Stimulated activated CD4-positive, alpha-beta T cell treated with anti-CD3 and anti-CD28 coated beads, Interleukin-12 subunit alpha, Interleukin-12 subunit beta, amount 100 ng/mL, for 24 hours (primary cell): Measurements from ENCODE around the gene MYO1F.
"Not testable (repeated sequence)": the region's sequence is repeated elsewhere in the genome, so short reads cannot be mapped to it uniquely, and the experiment has no call there.

Experiments
- DNase-seq, 2 experiments: peaks; one replicate each; pipeline ENCODE4 v3.0.0-alpha.2; 2020; ENCODE audit warnings: low read depth in 2 of 2

The MYO1F gene

DNA sequence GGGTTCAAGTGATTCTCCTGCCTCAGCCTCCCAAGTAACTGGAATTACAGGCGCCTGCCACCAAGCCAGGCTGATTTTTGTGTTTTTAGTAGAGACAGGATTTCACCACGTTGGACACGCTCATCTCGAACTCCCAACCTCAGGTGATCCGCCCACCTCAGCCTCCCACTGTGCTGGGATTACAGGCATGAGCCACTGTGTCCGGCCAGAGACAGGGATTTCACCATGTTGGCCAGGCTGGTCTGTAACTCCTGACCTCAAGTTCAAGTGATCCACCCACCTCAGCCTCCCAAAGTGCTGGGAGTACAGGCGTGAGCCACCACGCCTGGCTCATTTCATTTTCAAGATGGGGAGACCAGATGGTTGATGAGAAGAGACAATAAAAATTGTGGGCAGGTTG is 12.4 kb downstream of the MYO1F start:
- not testable (repeated sequence) for DNase-seq

DNA sequence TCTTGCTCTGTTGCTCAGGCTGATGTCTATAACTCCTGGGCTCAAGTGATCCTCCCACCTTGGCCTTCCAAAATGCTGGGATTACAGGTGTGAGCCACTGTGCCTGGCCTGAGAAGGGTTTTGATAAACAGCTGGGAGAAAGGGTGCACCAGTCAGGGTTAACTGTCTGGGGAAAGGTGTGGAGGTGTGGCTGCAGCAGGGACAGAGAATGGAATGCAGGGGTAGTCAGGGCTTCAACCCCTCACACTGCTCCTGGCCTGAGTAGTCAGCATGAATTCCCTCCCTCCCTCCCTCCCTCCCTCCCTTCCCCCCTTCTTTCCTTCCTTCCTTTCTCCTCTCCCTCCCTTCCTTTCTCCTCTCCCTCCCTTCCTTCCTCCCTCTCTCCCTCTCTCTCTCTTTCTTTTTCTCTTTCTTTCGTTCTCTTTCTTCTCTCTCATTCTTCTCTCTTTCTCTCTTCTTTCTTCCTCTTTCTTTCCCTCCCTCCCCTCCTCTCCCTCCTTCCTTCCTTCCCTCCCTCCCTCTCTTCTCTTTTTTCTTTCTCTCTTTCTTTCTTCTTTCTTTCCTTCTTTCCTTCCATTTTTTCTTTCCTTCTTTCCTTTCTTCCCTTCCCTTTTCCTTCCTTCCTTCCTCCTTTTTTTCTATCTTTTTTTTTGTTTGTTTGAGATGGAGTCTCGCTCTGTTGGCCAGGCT is 16.0 kb downstream of the MYO1F start:
- no peak for DNase-seq

DNA sequence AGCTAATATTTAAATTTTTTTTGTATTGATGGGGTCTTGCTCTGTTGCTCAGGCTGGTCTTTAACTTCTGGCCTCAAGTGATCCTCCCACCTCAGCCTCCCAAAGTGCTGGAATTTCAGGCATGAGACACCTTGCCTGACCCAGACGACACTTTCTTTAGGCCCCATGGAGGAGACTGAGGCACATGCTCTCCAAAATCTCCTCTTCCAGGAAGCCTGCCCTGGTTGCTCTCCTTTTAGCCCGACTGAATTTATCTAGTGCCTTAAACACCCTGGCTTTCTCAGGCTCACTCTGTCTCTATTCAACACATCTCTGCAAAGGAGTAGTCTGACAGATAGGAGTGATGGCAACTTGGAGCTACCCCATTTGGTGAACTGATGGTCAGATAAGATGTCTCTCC is 18.9 kb downstream of the MYO1F start:
- DNase-seq = no peak

DNA sequence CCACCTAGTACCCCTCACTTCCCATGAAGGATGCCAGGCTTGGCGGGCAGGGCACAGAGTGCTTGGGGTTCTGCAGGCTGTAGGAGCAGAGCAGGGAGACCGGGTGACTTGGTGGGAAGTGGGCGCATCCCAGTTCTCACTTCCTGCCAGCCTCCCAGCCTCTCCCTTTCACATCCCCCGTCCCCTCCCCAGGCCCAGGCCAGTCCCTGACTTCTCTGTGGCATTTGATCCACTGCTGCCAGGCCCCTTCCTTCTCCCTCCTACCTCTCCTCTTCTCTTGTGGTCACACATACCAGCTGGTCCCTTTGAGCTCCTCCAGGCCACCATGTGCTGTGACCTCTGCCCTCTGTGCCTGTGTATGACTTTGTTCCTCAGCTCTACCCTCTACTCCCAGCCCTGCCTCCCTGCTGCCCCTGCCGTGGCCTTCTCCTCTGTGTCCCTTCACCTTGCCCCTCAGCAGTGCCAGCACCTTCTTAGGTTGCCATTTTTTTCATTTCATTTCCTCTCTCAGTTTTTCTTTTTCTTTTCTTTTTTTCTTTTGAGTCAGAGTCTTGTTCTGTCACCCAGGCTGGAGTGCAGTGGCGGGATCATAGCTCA is 19.5 kb downstream of the MYO1F start:
- DNase-seq = no peak

DNA sequence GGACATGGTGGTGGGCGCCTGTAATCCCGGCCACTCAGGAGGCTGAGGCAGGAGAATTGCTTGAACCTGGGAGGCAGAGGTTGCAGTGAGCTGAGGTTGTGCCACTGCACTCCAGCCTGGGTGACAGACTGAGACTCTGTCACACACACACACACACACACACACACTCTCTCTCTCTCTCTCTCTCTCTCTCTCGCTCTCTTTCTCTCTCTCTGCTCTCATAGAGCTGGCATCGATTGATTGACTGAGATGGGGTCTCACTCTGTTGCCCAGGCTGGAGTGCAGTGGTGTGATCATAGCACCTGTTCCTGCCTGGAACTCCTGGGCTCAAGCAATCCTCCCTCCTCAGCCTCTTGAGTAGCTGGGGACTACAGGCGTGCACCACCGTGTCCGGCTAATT is 23.5 kb downstream of the MYO1F start:
- not testable (repeated sequence) for DNase-seq

DNA sequence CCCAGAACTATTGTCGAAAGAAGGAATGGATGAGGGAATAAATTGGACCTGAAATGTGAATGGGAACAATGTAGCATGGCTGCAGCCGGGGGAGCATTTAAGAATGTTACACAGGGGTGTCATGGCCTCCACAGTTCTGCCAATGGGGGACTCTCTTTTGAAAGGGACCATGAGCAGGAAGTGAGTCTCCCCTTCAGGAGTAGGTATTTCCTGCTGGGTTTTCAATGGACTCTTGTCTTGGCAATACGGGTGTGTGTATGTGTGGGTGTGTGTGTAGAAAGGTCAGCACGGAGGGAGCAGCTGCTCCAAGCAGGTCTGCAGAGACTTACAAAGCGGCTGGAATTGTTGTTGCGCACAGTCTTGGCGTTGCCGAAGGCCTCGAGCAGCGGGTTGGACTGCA is 24.4 kb downstream of the MYO1F start:
- DNase-seq = no peak

DNA sequence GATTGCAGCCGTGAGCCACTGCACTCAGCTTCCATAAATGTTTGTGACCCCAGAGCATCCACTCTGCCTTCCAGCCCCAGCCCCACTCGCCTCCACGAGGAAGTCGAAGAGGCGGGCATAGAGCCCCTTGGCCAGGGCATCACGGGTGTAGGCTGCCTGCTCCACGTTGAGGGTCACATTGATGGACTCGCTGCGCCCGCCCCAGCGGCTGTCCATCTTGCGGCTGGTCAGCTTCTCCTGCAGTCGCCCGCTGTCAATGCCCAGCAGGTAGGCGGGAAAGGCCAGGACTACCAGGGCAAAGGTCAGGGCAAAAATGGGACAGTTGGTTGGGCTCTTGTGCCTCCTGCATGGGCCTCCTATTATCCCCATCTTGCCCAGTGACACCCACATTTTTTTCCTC is 27.2 kb downstream of the MYO1F start:
- DNase-seq = no peak

DNA sequence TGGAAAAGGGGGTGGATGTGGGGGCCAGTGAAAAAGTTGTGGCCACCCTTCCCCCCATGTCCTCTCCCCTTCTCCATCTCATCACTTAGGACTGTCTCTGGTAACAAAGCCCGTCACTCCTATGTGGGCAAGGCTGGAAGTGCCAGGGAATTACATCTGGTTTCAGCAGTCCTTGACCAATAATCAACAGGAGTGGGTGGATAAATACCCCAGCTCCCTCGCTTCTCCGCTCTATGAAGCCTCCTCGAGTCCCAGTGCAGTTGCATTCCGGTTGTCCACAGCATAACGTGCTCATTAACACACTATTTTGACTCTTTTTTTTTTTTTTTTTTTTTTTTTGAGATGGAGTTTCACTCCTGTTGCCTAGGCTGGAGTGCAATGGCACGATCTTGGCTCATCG is 31.5 kb downstream of the MYO1F start:
- DNase-seq = no peak

DNA sequence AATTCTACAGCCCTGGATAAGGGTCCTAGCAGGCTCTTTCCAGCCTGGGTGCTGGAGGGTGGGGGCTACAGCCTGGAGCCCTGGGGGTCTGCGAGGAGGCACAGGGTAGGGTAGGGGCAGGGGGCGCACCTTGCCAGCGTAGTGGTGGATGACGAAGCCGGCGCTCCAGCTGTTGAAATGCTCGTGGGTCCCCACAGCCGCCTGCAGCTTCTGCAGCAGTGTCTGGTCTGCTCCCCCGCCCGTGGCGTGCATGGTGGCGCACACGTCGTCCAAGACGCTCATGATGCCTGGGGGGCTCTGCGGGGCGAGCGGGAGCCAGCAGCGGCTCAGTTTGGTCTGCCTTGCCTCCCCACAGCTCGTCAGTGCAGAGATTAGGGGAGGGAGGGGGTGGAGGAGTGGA is 33.1 kb downstream of the MYO1F start:
- DNase-seq = no peak

DNA sequence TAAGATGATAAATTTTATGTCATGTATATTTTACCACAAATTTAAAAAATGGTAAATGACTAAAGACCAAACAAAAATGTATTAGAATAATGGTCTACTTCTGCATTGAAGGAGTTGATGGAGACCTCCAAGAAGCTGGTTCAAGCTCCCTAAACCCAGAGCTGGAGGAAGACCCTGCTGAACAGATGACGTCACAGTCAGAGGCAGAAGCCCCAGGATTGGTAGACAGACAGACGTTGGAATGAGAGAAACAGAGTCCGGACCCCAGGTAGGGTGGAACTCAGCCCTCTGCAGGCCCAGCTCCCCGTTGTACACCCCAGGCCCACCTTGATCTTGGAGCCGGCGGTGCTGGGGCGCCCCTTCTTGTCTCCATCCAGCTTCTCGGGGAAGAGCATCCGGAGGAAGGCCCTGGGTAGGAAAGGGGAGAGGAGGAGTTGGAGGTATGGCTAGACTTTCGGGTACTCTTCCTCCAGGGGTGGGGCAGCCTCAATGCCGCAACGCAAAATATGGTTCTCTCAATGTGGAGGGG is 37.6 kb downstream of the MYO1F start:
- no peak for DNase-seq

DNA sequence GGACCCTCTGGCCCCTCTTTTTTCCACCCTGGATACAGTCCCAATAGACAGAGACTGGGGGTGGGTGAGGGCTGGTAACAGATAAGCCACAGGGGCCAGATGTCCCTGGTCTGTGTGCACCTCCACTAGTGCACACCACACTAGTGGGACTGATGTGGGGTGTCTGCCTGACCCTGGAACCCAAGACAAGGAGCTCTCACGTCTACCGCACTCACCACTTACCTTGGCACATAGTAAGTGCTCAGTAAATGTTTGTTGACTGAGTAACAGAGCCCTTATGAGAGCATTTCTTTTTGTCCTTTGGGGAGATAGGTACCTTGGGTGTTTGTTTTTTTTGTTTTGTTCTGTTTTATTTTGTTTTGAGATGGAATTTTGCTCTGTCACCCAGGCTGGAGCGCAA is 40.1 kb downstream of the MYO1F start:
- DNase-seq = no peak

DNA sequence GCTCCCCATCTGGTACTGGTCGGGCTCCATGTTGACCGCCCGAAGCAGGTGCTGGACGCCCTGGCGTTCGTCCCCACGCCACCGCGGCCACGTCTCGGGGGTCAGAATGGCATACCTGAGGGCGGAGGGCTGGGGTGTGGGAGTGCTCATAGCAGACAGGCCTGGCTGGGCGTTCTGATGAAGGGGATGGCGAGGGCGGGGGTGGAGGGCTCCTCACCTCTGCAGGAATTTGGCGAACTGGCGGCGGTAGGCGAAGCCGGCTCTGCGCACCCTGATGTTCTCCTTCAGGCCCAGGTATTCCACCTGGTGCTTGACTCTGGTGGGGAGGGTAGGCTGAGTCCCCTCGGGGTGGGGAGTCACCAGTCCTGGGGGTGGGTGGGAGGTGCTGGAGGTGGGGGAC is 41.0 kb downstream of the MYO1F start:
- no peak for DNase-seq

DNA sequence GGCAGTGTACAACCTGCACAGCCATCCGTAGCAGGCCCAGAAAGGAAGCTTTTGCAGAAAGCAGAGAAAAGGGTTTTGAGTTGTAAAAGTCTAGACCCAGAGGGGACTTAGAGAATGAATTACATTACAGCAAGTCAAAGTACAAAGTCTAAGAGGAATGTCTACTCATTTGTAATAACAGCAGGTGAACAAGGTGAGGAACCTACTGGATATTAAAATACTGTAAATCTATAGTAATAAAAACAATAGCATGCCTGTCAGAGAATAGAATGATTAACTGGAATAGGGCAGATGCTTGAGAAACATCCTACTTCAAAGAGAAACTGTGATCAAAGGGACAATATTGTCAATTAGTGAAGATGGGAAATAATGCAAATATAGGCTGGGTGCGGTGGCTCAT is 45.0 kb downstream of the MYO1F start:
- DNase-seq = no peak

DNA sequence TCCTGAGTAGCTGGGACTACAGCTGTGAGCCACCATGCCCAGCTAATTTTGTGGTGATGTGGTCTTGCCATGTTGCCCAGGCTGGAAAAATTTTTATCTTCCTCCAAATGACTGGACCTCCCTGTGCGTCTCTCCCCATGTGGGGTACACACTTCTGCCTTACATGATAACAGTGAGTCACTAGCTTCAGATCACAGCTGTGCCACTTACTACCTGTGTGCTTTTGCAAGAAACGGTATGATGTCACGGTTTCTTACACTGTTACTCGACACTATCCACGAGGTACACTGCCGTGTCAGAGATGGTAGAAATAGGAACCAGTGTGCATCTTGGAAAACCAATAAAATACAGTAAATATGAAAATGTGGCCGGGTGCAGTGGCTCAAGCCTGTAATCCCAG is 45.8 kb downstream of the MYO1F start:
- no peak for DNase-seq

DNA sequence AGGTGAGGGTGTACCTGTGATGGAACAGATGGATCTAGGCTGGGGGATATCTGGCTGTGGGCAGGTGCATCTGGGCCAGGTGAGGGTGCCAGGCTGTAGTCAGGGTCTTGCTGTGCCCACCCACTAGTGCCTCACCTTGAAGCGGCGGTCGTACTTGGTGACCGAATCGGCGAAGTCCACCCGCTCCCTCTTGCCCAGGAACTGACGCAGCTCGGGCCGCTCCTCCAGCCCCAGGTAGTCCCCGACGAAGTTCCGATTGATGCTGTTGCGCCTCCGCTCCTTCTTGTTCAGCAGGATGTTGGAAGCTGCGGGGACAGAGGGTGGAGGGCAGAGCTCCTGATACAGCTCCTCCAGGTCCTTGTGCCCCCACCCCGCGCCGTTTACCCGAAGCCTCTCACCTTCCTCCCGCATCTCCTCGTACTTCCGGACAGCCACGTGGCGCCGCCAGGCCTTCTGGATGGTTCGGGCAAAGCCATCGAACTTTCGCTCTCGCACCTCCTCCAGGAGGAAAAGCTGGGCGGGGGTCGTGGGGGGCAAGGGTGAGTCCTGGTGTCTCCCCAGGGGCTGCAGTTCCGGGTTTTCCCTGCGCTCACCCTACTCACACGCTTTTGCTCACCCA is 47.1 kb downstream of the MYO1F start:
- no peak for DNase-seq

DNA sequence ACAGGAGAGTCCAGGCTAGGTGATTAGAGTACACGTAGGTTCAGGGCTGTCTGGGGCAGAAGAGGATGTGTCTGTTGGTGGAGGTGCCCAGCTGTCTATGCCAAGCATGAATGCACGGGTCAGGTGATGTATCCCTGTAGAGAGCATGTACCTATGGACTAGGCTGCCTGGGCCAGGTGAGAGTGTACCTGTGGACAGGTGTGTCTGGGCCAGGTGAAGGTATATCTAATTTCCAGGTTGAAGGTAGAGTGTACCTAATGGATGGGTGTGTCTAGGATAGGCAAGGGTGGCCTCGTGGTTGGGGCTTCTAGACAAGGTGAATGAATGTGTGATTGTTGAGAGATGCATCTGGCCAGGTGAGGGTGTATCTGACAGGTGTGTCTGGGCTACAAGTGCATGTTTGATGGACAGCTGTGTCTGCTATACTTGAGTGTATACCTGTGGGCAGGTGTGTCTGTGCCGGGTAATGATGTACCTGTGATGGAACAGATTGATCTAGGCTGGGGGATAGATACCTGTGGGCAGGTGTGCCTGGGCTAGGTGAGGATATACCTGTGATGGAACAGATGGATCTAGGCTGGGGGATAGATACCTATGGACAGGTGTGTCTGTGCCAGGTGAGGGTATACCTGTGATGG is 47.8 kb downstream of the MYO1F start:
- no peak for DNase-seq

DNA sequence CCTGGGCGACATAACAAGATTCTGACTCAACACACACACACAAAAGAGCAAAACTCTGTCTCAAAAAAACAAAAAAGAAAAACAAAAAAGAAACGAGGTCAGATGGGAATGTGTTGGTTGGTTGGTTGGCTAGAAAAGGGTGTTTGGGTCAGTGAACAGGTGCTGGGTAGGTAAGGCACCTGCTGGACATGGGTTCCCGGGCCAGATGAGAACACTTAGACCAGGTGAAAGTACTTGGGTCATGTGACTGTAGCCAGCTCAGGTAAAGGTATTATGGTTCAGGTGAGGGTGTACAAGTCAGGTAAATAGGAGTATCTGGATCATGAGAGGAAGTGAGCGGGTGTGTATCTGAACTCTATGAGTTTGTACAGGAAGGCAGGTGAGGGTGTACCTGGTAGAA is 48.7 kb downstream of the MYO1F start:
- no peak for DNase-seq

DNA sequence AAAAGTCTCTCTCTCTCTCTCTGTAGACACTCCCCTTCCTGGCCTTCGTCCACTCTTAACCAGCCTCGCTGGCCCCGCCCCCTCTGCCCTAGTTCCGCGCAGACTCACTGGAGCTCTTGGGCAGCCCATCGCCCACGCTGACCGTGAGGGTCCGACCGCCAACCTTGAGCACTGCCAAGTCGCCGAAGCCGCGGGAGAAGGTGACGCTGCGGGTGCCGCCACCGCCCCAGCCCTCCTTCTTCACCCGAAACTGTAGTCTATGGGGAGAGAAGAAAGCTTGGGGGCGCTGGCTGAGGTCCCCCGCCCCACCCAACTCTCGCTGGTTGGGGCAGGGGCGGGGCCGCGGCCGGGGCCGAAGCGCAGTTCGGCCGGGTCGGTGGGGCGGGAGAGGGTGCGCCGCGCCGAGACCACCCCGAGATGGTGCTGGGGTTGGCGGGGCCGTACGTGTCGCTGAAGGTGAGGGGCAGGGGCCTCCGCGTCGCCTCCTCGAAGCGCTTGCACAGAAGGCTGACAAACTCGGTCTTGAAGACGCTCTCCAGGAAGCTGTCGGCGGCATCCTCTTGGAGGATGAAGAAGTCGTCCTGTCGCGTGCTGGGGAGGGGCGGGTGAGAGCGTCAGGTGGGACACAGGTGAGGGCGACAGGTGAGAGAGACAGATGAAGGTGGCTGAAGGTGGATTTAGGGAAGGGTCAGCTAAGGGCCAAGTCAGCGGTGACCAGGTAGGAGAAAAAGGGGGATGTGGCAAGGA is 50.7 kb downstream of the MYO1F start:
- DNase-seq = no peak

DNA sequence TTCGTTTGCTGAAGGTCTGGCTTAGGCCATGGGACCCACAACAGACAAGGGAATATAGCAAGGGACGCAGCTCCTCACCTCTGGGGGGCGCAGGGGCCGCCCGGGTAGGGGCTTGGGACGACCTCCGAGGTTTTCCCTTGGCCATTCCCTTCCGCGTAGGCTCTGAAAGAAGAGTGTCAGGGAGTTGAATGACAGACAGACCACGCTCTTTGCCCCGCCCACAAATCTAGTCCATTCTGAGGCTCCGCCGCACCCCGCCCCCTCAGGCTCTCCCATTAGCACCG is 51.9 kb downstream of the MYO1F start:
- no peak for DNase-seq

DNA sequence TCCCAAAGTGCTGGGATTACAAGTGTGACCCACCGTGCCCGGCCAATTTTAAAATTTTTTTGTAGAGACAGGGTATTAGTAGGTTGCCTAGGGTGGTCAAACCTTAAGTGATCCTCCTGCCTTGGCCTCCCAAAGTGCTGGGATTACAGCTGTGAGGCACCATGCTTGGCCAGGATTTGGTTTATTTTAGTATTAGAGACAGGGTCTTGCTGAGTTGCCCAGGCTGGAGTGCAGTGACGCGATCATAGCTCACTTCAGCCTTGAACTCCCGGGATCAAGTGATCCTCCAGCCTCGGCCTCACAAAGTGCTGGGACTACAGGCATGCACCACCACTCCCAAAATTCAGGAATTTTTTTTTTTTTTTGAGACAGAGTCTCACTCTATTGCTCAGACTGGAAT is 57.9 kb downstream of the MYO1F start:
- DNase-seq = no peak

DNA sequence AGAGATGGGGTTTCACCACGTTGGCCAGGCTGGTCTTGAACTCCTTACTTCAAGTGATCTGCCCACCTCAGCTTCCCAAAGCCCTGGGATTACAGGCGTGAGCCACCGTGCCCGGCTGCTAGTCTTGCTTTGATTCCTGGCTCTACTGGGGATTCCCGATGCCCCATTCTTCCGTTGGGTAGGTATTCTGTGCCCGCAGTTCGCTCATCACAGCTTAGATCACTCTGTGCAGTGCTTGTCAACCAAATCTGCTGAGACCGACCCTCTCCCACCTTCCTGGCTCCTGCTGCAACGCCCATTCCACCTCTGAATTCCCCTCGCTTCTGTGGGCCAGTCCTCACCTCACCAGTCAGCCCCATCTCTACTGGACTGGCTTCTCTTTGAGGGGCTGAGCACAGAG is 58.7 kb downstream of the MYO1F start:
- DNase-seq = no peak
